ENCODE measurements around the gene SP110.

Gene SP110

DNA sequence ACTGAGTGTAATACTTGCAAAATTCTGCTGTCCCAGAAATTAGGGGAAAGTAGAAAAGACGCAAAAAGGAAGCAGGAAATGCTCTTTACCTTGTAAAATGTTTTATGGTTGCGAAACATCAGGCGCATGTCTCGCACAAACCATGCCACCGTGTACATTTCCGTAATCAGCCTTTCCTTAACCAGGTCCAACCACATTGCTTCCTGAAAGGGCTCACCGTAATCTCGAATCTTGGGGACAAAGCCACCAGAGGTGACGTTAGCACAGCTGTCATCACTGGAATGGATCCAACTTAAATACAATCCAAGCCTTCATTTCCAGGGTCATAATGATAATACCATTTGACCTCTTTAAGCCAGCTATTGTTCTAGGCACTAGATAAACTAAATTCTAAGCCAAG, 49.3 kb downstream of the SP110 start:
- DNase-seq (ENCODE audit: low read depth, low spot score) = no peak

DNA sequence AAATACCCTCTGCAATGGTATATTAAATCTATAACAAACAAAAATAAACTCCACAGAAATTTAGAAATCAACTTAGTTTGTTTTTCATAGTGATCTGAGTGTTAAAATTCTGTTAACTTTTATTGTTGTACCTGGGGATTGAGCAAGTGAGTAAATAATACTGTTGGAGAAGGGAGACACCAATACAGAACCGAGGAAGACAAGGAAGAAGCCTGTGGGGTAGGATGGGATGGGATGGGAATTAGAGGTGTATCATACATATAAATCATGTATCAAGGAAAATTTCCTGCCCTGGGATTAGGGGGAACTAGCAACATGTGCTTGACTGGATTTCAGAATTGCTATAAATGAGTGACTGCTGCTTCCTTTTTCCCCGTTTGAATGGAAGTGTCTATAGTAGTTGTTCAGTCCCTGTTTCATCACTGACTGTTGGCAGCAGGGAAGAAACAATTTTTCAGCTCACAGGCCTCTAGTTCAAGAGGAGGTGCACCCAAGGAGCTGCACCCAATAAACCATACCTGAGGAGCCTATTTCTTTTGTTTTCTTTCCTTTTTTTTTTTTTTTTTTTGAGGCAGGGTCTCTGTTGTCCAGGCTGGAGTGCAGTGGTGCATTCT, 53.1 kb downstream of the SP110 start:
- DNase-seq (ENCODE audit: low read depth, low spot score) = no peak

DNA sequence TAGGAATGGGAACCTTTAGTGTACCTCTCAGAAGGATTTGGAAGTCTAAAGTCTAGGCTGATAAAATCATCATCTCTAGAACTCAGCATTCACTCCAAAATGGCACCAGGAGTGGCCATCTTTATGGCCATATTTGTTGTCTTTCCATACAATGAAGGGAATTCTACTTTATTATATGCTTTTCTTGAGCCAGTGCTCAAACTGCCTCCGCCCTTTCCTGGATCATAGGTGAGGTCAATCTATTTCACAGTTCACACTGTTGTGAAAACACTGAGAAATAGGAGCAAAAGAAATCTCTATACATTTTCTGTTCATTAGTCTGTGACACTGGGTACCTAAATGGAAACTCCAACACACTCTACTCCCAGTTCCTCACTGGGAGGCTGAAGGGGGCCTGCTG, 55.6 kb downstream of the SP110 start:
- no peak for DNase-seq (ENCODE audit: low read depth, low spot score)

DNA sequence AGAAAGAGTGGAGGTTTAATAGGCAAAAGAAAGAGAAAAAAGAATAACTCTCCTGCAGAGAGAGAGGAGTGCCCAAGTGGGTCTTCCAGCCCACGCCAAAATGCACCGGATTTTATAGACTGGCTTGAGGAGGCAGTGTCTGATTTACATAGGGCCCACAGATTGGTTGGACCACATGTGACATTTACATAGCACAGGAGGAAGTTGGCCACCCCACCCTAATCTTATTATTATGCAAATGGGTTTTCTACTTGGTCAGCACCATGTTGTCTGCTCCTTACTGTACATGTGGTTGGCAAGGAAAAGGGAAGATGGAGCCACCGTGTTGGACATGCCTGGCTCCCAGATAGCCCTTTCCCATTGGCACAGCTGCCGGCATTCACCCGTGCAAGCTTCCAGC, 56.8 kb downstream of the SP110 start:
- no peak for DNase-seq (ENCODE audit: low read depth, low spot score)

DNA sequence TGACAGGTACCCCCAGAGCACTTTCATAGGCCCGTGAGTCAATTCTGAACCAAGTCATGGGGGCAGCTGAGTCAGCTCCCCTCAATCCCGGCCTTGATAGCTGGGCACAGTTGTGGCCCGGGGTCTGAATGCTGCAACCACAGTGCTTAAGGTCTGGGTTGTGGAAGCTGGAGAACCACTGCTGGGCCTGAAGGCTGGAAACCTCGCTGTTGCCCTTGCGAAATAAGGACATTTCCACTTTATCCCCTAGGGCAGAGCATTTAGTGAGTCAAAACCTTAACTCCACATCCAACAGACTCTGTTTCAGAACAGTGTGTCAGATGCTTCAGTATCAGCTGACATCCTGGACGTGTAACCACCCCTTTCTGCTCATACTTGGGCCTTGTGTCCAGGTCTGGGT, 58.6 kb downstream of the SP110 start:
- DNase-seq (ENCODE audit: low read depth, low spot score) = no peak

DNA sequence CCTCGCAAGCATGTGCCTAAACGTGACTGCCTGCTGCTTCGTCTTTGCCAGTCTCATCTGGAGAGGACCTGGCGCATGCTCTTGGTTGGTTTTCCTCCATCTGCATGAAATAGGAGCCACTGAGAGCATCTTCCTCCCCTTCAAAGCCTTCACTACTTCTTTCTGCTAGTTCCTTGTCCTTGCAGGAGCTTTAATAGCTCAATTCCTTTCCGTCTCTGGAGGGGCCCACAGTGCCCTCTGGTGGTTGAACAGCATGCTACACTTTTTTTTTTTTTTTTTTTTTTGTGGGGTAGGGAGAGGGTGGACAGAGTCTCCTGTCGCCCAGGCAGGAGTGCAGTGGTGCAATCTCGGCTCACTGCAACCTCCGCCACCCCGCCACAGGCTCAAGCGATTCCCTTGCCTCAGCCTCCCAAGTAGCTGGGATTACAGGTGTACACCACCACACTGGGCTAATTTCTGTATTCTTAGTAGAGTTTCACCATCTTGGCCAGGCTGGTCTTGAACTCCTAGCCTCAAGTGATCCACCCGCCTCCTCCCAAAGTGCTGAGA, 59.6 kb downstream of the SP110 start:
- no peak for DNase-seq (ENCODE audit: low read depth, low spot score)

DNA sequence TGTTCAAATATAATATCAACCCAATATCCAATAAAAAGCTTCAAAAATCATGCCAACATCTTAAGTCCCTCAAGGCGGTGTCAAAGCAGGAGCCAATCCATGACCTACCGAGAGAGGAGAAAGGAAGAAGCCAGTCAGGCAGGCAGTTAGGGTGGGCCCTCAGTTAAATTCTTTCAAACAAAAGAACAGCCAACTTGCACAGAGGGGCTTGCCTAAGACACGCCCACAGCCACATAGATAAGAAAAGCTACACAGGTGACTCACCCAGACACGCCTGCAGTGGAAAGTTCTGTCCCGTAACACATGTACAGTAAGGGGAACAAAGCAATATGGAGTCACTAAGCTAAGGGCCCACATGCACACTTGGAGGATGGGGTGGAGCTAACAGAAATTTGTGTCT, 61.3 kb downstream of the SP110 start:
- no peak for DNase-seq (ENCODE audit: low read depth, low spot score)

DNA sequence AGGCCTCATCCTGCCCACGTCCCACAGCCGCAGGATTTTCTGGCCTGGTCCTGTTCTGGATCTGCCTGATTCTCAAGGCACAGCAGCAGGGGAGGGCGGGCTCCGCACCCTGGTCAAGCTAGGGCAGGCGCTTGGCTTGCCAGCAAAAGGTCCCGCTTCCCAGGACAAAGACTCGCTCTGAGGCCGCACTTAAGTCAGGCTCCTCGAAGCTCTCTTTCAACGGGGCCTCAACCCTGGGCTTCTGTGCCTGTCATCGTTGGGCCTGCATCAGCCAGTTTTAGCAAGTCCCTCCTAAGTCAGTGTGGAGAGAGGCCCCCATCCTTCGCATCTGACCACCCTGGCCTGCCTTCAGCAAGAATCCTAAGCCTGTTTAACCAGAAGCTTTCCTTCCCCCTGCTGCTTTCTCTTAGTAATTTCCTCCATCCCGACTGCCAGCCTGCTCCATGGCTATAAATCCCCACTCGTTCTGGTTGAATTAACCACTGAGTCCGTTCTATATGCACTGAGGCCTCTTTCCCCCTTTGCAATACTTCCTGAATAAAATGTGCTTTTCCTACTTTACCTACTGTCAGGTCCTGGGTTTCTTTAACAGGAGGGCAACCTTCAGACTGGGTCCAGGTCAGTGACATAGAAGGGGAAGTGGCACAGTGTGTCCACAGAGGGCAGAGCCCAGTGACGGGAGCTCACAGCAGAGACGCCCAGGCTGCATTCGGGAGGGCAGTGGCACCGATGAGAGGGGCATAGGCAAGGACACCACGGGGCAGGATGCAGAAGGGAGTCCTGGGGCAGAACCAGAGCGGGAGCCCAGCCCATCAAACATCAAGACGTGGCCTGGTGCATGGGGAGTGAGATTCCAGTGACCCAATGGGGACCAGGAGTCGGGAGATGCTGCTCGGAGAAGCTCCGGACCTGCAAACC, 62.7 kb downstream of the SP110 start:
- DNase-seq (ENCODE audit: low read depth, low spot score) = no peak

DNA sequence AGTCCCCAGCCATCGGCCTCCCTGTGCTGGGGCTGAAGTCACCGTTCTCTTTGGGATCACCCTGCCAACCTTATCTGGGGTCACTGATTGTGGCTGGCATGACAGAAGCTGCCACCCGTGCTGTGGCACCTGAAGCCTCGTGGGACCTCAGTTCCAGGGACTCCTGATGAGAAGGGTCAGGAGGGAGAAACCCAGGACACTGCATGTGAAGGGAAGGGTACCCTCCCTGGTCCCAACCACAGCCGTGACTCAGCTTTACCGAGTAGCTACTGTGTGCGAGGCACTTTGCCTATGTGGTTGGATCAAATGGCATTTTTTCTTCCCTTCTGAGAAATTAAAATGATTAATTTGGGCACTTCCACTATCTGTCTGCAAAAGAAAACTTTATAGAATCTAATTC, 64.4 kb downstream of the SP110 start:
- DNase-seq (ENCODE audit: low read depth, low spot score) = no peak

DNA sequence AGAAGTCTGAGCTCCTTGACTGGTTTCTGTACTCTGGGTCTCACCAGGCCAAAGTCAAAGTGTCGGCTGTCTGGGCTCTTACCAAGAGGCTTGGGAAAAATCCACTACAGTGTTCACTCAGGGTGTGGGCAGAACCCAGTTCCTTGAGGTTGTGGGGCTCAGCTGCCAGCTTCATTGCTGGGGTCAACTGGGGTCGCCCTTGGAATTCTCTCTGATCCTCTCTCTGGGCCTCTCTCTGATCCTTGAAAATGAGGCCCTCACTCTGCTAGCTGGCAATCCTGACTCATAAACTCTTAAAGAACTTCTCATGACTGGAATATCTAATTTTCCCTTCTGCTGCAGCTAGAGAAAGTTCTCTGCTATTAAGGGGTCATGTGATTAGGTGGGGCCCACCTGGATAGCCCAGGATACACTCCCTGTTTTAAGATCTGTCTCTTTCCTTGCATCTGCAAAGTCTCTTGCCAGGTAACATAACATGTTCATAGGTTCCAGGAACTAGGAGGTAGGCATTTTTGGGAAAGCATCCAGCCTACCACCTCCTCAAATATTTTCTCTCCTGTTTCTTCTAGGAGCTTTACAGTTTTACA, 66.3 kb downstream of the SP110 start:
- DNase-seq (ENCODE audit: low read depth, low spot score) = no peak

DNA sequence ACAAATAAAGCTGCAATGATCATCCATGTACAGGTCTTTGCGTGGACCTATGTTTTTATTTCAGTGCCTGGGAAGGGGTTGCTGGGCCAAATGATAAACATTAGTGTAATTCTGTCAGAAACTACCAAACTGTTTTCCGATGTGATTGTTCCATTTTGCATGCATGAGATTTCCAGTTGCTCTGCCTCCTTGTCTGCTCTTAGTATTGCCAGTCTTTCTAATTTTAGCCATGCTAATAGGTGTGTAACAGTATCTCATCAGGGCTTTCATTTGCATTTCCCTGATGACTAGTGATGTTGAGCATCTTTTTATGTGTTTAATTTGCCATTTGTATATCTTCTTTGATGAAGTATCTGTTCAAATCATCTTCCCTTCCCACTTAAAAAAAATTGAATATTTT, 67.5 kb downstream of the SP110 start:
- DNase-seq (ENCODE audit: low read depth, low spot score) = no peak

DNA sequence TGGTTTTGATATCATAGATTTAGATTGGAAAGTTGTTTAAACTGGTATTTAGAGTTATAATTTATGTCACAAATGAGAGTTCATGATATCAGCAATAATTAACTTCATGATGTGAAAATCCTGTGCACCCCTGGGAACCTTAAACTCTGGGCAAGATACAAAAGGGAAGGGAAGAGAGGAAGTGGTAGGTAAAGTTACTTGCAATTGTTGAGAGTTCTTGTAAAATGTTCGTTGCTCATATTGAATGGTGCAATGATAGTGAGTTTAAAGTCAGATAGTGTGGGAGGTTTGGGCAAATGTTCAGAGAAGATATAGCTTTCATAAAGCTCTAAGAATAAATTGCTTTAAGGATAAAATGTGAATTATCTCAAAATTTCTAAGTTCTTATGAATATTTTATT, 75.4 kb downstream of the SP110 start:
- DNase-seq (ENCODE audit: low read depth, low spot score) = no peak

DNA sequence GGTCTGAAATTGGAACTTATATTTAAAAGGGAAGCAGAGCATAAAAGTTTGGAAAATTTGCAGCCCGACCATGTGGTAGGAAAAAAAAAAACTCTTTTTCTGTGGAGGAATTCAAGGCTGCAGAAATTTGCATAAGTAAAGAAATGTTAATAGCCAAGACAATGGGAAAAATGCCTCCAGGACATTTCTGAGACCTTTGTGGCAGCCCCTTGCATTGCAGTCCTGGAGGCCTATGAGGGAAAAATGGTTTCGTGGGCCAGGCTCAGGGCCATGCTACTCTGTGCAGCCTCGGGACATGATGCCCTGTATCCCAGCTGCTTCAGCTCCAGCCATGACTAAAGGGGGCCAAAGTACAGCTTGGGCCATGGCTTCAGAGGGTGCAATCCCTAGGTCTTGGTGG, 79.1 kb downstream of the SP110 start:
- DNase-seq (ENCODE audit: low read depth, low spot score) = no peak

DNA sequence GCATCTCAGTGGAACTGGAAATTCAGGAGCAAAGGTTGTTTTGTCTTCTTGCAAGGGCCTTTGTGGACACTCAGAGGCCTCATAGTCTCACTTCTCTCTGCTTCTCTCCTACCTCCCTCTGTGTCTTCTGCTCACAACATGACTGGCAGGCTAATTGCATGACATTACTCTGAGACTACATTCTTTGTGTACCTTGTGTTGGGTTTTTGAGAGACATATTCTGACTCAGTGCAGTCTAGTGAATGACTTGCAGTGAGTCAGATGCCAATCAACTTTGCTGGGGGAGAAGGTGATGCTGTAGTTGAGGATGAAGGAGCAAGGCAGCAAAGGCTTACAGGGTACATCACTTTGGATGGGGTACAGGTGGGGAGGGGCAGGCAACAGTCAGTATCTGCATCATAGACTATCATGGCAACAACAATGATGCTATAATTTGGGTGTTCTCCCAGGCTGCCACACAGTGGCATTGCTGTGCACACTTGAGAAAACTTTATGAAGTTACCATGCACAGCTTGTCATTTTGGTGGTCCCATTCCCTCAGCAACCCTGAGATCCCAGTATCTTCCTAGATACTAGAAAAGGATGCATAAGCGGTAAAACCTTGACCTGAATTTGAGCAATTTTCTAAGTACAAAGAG, 81.8 kb downstream of the SP110 start:
- DNase-seq (ENCODE audit: low read depth, low spot score) = no peak

DNA sequence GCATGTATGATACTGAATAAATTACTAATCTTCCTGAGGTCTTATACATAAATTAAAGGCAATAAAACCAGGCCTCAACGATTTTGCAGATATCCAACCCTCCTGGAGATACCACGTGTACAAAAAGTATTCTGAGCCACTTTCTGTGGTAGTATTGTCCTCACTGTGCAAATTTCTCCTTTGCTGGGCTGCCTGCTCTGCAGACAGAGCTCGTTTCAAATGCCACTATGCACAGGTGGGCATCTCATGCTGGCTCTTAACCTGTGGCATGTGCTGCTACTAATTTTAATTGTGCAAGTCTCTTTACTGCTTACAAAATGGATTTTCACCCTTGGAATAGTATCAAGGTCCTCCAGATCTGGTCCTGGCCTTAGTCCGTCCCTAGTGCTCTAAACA, 84.7 kb downstream of the SP110 start:
- no peak for DNase-seq (ENCODE audit: low read depth, low spot score)

DNA sequence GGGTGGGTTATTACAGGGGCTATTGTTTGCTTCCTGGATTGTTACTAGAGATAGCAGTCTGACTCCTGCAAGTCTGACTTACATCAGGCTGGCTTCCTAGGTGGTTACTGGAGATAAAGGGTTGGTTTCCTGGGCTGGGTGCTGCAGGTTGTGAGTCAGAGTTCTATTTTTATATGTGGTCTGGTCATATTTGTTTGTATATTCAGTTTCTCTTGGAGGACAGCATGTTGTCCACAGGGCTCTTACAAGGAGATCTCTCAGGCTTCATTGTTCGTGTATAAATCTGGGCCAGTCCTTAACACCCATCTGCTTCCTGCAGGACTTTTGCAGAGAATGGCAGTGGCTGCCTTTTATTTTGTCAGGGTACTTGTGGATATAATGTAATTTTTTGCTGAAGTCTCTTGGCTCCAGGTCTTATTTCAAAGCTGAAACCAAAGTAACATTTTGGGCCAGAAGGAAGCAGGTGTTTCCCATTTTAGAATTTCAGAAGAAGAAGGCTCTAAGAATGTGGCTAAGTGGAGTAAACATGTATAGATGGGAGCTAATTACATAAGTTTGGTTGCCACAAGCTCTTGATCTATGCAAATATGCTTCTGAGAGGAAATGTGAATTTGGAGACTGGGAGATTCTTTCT, 85.2 kb downstream of the SP110 start:
- no peak for DNase-seq (ENCODE audit: low read depth, low spot score)

DNA sequence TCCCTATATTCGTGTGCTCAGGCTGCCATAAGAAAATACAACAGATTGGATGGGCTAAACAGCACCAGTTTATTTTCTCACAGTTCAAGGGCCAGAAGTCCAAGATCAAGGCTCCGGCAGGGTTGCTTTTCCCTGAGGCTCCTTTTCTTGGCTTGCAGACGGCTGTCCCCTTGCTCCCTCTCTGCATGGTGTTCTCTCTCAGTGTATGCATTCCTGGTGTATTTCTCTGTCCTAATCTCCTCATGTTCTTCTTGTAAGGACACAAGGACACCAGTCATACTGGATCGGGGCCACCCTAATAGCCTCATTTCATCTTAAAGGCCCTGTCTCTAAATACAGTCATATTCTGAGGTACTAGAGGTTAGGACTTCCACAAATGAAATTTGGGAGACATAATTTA, 88.4 kb downstream of the SP110 start:
- DNase-seq (ENCODE audit: low read depth, low spot score) = no peak

DNA sequence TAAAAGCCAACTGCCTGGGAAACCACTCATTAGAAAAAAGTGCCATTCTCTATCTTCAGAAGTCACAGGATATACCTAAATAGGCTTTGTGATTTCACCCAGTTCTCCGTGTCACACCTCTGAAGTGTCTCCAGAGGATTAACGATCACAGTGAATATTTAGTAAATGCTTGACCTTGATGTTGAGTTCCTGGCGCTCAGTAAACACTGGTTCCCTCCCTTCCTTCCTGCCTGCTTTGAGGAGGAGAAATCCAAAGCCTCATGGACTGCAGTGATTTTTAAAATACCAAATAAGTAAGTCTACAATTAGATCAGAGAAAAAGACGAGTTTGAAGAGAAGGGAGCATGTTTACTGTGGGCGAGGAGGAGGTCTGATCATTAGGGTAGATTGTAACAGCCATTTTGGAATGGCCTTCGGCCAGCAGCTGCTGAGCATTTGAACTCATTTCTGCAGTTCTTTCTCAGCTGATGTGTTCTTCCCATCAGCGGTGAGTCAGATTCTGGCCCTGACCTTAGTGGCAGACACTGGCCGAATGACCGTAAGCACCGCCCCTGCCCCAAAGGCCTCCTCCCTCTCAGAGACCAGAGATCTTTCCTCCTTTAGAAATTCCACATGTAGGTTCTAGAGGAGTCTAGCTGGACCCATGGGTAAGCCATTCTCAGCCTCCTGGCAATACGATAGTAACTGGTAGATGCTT, 89.0 kb downstream of the SP110 start:
- DNase-seq (ENCODE audit: low read depth, low spot score) = no peak

DNA sequence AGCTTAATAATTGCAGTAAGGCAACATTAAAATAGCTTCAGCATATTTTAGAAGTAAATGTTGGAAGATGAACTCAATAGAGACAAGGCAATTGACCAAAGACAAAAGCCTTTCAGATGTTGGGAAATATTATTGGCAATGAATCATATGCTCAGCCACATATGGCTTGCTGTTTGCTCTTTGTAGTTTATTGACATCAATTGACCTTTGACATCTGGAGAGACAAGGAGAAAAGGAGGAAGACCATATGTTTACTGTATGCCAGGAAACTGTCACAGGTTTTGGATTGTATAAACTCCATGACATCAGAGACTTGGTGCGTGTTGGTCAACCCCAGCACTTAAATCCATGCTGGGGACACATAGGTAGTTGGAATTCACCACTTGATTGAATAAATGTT, 90.4 kb downstream of the SP110 start:
- no peak for DNase-seq (ENCODE audit: low read depth, low spot score)

DNA sequence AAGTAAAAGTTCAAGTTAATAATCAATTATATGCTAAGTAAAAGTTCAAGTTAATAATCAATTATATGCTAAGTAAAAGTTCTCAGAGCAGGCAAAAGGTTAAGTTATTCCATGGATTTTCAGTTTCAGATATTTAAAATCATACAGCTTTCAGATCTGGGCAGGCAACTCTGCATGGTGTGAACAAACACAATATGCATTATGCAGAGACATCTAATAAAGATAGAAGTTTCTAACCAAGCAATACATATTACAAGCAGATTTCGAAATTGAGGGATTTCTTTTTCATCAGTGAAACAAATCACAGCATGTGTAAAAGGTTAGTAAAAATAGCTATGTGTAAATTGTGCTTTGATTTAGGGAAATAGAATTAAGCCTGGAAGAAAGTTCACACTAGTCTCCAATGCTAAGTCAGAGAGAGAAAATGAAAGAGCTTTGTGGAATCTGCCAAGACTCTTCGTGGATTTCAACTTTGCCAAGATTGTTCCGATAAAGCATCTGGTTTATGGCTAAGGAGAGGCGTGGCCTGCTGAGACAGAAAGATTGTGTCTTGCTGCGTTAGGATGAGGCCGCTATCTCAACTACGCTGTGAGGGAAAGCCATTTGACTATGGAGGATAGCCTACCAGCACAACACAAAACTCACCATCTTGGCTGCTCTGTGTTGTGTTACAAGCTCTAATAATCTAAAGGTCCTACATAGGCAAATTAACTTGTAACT, 91.0 kb downstream of the SP110 start:
- DNase-seq (ENCODE audit: low read depth, low spot score) = no peak

Data from activated naive CD8-positive, alpha-beta T cell treated with anti-CD3 and anti-CD28 coated beads, Interleukin-2, amount 50 U/mL, for 16 hours (primary cell).